Stimulated activated naive CD4-positive, alpha-beta T cell treated with Interleukin-2 at 50 U/mL for 16 hours (primary cell): ENCODE results near the gene TFPT.

Experiments used
- DNase-seq: peaks from one replicate; lab custom pipeline; 2025; lab: John Stamatoyannopoulos, UW

TFPT gene

GRCh38 chr19:54073829-54074228, 41.6 kb downstream of the TFPT start:
- no peak for DNase-seq

- no peak for DNase-seq
Observed at GRCh38 chr19:54069470-54069869, 46.0 kb downstream of the TFPT start.

GRCh38 chr19:54063350-54064116, 51.9 kb downstream of the TFPT start, which contains the start of gene VSTM1:
TSS of gene VSTM1 (minus strand) at chr19:54063897. CDS start at chr19:54063777, 120 bp downstream.
- no peak for DNase-seq

GRCh38 chr19:54062643-54063042, 52.8 kb downstream of the TFPT start:
- DNase-seq, result no peak
